ENCODE measurements around the gene SETDB1.
A peak's percentile ranks its signal among the peaks of the same experiment; 100 is the strongest.
"Not testable (repeated sequence)": the region's sequence is repeated elsewhere in the genome, so short reads cannot be mapped to it uniquely, and the experiment has no call there.

Gene SETDB1

DNA sequence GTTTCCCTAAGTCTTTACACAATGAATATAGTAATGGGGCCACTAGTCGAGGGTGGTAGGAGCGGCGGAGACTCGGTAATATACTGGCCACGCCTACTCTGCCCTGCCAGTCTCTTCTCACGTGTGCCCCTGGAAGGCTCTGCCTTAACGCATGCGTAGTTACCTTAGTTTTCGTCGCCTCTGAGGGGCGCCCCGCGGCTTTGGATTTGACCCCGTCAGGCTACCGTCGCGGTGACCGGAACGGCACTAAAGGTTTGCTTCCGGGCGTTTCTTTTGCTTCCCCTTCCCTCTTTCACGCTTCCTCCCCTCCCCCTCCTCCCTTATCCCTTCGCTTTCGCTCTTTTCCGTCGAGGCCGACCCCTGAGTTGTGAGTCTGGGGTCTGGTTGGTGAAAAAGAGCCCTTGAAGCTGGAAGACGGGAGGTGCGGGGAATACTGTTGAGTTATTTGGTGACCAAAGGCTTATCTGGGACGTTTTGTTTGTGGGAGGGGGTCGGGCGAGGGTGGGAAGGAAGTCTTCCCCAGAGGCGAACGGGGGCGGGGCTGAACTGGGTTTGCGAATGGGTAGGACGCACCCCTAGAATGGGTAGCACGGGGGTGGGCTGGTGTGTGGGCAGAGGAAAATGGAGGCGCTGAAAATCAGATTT is at the start of gene SETDB1:
Gene SETDB1 (plus strand): TSS at position 267 of the 645 bp plus-strand sequence. CDS start 1,352 bp downstream, outside the sequence.
- DNase-seq = peak; percentile 94

DNA sequence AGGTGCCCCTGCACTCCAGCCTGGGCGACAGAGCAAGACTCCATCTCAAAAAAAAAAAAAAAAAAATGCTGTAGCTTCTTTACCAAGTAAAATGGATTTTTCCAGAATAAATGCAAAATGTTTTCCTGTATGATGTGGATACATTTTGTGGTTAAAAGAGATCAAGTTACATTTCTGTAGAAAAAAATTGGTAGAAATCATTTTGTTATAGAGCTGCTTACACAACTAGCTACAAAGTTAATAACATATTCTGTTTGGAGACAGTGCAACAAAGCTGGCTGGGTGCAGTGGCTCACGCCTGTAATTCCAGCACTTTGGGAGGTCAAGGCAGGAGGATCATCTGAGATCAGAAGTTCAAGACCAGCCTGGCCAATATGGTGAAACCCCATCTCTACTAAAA is 47.2 kb upstream of the SETDB1 start:
- DNase-seq = not testable (repeated sequence)

DNA sequence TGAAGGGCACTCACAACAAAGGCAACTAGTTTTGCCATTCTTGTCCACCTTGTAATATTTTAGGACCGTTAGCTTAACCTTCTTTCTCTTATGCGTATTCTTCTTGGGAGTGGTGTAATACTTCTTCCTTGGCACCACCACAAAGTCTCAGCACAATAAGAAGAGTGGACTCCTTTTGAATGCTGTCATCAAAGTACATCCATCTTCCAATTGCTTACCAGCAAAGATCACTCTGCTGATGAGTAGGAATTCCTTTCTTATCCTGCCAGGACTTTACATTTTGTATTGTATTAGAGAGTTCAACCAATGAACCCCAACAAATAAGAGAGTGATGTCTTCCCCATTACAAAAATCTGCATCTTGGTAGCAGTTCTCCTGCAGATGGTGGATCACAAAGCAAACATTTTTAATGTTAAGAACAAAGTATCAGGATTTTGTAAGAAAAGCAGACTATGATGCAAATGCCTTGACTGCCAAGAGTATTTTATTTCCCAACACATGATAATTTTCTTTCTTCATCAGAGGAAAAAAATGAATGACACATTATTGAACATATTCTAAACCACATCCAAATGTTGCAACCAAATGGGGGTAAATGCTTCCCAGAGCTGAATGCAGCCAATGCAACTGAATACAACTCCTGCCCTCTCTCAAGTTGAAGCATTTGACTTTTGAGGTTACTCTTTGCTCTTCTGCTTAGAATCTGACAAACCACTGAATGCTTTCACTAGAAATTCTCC is 44.7 kb upstream of the SETDB1 start:
- DNase-seq = no peak

DNA sequence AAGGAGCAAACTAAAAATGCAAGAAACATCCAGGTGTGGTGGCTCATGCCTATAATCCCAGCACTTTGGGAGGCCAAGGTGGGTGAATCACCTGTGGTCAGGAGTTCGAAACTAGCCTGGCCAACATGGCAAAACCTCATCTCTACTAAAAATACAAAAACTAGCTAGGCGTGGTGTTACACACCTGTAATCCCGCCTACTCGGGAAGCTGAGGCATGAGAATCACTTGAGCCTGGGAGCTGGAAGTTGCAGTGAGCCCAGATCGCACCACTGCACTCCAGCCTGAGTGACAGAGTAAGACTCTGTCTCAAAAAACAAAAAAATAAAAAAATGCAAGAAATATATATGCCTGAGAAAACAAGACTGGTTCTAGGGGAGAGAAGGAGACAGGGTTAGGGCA is 43.0 kb upstream of the SETDB1 start:
- not testable (repeated sequence) for DNase-seq

DNA sequence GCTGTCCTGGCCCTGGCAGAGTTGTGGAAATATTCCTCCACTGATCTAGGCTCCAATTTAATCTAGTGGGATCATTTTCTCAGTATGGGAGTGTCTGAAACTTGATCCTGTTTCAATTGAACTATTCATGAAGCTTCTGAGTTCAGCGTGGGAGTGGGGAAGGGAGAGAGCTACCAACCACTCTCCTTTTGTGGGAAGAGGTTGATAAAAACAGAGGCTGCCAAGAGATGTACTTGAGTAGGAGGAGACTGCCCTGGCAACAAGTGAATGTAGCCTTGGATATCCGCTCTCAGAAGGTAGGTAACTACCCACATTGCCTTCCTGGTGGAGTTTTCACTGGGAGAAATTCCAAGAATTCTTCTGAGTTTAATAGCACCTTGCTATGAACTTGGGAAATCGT is 39.1 kb upstream of the SETDB1 start, which contains the start of gene CTXND2:
Gene CTXND2 (plus strand): TSS at position 119 of the 400 bp plus-strand sequence. CDS start 25,179 bp downstream, outside the sequence.
- peak; percentile 72 for DNase-seq

DNA sequence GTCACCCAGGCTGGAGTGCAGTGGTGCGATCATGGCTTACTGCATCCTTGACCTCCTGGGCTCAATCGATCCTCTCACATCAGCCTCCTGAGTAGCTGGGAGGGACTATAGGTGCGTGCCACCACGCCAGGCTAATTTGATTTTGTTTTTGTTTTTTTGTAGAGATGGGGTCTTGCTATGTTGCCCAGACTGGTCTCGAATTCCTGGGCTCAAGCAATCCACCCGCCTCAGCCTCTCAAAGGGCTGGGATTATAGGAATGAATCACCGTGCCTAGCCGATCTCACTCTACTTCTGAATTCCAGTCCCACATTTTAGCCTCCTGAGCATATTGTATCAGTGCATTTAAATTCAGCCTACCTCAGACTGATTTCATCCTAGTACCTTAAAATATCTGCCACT is 37.4 kb upstream of the SETDB1 start:
- no peak for DNase-seq

DNA sequence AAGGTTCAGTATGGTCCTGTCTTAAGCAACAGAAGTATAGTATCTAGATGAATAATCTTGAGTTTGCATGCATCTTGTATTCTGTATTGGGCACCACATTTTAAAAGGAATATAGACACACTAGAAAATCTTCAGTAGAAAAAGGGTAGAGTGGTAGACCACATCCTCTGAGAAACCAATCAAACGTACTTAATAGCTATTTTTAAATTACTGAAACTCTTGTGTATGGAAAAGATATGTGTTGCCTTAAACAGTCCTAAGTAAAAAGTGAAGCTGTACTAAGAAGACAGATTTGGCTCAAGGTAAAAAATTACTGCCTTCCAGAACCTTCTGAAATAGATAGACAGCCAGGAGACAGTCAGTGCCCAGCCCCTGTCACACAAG is 36.1 kb upstream of the SETDB1 start:
- DNase-seq = no peak

DNA sequence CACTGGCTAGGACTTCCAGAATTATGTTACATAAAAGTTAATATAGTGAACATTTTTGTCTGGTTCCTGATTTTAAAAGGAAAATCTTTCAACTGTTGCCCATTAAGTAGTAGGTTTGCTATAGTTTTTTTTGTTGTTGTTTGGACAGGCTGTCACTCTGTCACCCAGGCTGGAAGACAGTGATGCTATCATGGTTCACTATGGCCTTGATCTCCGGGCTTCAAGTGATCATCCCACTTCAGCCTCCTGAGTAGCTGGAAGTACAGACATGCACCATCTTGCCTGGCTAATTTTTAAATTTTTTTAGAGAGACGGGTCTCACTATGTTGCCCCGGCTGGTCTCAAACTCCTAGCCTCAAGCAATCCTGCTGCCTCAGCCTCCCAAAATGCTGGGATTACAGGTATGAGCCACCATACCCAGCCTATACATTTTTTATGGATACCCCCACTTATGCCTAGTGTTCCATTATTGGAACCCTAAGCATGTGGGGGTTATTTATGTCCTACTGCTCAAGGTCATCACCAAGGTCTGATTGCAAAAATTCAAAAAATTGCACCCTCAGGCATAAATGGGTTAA is 32.7 kb upstream of the SETDB1 start:
- no peak for DNase-seq

DNA sequence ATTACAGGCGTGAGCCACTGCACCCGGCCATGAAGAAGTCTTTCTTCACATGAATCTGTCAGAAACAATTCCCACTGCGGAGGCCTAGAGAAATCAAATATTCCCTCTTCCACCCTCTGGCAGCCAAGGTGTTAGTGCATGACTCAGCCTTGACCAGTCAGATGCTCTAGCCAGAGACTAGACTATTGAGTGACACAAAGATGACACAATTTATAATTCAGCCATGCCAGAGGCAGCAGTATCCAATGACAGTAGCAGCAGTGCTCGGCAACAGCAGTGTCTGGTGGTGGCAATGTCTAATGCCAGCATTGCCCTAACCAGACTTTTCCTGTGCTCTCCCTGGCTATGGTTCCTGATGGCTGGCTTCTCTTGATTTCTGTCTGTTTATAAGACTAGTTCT is 30.5 kb upstream of the SETDB1 start:
- DNase-seq = peak; percentile 49

DNA sequence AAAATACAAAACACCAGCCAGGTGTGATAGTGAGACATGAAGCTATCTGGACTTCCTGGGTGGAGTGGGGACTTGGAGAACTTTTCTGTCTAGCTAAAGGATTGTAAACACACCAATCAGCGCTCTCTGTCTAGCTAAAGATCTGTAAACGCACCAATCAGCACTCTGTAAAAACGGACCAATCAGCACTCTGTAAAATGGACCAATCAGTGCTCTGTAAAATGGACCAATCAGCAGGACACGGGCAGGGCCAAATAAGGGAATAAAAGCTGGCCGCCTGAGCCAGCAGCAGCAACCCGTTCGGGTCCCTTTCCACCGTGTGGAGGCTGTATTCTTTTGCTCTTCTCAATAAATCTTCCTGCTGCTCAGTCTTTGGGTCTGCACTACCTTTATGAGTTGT is 26.4 kb upstream of the SETDB1 start:
- not testable (repeated sequence) for DNase-seq

DNA sequence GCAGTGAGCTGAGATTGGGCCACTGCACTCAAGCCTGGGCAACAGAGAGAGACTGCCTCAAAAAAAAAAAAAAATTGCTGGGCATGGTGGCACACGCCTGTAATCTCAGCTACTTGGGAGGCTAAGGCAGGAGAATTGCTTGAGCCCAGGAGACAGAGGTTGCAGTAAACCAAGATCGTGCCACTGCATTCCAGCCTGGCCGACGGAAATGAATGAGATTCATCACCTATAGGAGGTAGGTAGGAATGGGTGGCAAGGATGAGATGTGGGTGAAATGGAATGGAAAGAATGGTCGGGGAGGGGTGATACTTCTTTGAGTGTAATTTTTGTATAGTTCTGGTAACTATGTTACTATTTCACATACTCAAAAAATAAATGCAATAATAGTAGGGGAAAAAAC is 23.8 kb upstream of the SETDB1 start:
- no peak for DNase-seq

DNA sequence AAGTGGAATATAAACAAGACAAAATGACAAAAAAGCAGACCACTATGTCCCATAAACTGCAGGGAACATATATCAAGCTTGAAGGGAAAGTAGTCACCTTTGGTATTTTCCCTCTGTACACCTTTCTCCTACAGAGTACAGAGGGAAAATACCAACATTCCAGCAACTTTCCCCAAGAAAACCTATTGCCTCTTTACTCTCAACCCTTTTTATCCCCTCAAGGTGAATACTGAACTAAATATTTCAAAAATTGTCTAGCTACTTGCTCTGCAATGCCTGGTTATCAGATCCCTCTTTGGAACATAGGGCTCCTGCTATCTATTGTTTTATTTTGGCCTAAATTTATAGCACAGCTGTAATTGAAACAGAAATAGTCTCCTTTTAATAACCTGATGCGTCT is 23.4 kb upstream of the SETDB1 start:
- no peak for DNase-seq

DNA sequence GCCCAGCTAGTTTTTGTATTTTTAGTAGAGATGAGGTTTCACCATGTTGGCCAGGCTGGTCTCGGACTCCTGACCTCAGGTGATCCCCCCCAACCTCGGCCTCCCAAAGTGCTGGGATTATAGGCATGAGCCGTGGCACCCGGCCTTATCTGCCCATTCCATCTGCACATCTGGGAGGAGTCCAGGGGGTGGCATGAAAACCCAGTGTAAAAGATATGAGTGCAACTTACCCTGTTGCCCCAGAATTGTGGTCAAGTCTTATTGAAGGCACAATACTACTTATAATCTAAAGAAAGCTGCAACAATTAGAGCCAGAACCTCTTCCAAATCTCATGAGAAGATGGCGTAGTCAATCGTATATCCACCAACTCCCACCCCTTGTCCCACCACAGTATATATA is 20.9 kb upstream of the SETDB1 start:
- no peak for DNase-seq

DNA sequence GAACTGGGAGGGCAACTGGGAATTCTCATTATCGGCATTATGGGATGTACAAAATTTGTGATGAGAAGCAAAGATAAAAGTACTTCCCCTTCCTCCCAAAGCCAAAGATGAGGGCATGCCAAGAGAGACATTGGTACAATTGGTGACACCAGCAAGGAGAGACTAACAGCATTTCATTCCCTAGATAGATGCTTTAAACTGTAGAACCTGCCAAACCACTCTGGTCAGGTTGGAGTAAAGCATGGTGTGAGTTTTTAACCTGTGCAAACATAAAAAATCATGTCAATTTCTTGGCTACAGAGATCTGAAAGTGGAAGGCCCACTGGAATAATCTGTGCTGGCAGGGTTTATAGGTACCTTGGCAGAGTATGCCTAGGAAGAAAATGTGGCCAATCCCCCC is 19.8 kb upstream of the SETDB1 start:
- DNase-seq = no peak

DNA sequence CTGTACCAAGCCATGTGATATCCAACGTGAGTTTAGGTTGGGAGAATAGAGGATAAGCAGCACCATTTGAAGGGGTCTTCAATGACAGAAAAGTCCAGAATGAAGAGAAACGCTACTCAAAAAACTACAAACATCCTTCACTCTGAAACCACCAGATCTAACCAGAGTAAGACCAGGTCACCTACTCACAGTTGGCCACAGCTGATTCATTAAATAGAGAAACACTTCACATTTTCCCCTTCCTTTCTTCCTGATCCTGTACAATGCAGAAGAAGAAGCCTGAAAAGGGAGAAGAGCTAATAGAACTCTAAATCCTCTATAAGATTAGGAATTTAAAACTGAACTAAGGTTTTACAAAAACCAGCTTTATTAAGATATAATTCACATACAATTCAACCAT is 19.4 kb upstream of the SETDB1 start:
- no peak for DNase-seq

DNA sequence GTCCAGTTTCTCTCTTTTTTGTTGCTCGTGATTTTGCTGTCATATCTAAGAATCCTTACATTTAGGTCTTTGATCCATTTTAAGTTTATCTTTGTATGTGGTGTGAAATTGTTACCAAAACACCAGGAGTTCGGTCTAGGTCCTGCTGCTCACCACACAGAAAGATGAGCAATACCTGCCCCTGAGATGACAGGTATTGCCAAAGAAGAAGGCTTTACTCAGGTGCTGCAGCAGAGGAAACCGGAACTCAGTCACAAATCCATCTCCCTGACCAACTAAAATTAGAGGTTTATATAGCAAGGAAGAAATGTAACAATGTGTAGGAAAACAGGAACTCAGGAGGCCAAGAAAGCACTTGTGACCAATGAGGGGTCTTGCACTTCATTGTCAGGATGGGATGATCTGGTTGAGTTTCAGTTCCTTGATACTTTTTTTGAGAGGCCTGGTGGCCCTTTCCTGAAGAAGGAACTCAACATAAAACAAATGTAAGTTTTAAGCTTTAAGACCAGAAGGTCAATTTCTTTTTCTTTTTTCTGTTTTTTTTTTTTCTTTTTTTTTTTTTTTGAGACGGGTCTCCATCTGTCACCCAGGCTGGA is 16.5 kb upstream of the SETDB1 start:
- no peak for DNase-seq

DNA sequence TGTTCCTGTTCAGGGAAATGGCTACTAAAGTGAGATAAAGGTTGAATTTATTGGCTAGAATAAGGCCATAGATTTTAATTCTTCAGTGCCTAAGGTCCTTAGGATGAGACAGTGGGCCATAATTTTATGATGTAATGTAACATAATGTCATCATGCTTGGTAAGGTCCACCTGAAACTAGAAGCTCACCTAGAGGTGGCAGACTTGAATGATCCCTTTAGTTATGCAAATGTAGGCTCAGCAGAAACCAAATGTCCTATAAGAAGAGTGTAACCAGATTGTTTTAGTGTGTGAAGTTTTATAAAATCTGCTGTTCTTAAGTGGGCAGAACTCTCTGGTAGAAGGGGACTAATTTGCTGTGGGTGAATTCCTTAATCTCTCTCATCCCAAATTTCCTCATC is 13.5 kb upstream of the SETDB1 start:
- no peak for DNase-seq

DNA sequence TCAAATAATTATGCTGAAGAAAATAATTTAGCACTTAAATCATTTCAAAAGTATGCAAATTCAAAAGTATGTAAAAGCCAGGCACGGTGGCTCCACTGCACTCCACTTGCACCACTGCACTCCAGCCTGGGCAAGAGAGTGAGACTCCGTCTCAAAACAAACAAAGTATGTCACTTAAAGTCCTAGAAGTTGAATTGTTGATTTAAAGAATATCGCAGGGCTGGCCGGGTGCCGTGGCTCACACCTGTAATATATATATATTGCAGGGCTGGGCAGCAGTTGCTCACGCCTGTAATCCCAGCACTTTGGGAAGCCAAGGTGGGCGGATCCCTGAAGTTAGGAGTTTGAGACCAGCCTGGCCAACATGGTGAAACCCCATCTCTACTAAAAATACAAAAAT is 8.8 kb upstream of the SETDB1 start:
- DNase-seq = no peak

DNA sequence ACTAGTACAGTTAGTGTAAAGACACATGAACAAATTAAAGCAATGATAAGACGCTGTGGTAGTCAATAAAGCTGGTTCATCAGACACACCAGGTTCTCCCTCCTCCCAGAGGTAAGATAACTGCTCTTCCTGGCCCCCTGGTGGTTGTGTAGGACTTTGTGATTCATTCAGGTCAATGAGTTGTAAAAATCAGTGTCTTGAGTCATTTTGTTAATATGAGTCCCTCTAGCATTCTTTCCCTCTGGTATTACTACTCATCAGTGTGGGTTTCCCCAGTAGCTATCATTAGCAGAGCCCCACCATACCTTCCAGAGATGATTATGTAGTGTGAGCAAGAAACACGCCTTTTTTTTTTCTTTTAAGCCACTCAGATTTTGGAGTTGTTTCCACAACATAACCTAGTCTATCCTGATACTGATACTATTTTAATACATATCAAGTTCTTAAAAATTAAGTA is 3.6 kb upstream of the SETDB1 start:
- DNase-seq = peak; percentile 94

DNA sequence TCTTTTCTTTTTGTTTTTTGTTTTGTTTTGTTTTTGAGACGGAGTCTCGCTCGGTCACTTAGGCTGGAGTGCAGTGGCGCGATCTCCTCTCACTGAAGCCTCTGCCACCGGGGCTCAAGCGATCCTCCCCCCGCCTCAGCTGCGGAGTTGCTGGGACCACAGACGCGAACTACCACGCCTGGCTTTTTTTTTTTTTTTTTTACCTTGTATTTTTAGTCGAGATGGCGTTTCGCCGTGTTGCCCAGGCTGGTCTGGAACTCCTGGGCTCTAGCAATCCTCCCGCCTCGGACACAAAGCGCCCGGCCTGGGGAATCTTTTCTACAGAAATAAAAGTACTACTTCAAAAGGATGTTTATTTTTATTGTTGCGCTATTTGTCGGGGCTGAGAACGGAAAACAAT is 1.1 kb upstream of the SETDB1 start:
- no peak for DNase-seq

DNA sequence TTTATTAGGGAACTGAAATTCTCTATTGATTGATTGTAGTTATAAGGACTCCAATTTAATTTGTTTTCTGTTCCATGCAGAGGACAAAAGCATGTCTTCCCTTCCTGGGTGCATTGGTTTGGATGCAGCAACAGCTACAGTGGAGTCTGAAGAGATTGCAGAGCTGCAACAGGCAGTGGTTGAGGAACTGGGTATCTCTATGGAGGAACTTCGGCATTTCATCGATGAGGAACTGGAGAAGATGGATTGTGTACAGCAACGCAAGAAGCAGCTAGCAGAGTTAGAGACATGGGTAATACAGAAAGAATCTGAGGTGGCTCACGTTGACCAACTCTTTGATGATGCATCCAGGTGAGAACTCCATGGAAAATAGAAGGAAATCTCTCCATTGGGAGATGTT is 1.5 kb downstream of the SETDB1 start:
- no peak for DNase-seq

DNA sequence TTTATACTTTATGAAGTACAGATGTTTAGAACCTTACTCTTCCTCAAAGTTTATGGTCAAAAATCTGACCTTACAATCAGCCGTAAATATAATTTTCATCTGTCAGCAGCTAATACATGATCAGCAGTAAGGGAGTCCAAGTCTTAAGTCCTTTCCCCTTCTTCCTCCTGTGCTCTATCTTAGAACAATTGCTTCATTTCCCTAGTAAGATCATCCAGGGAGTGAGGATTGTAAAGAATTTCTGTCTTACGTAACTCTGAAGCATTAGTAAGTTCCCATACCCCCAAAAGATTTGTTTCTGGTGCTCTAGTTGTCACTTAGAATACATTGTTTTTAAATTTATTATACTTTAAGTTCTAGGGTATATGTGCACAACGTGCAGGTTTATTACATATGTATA is 2.1 kb downstream of the SETDB1 start:
- DNase-seq = no peak

DNA sequence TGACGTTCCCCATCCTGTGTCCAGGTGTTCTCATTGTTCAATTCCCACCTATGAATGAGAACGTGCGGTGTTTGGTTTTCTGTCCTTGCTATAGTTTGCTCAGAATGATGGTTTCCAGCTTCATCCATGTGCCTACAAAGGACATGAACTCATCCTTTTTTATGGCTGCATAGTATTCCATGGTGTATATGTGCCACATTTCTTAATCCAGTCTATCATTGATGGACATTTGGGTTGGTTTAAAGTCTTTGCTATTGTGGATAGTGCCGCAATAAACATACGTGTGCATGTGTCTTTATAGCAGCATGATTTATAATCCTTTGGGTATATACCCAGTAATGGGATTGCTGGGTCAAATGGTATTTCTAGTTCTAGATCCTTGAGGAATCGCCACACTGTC is 2.6 kb downstream of the SETDB1 start:
- not testable (repeated sequence) for DNase-seq

DNA sequence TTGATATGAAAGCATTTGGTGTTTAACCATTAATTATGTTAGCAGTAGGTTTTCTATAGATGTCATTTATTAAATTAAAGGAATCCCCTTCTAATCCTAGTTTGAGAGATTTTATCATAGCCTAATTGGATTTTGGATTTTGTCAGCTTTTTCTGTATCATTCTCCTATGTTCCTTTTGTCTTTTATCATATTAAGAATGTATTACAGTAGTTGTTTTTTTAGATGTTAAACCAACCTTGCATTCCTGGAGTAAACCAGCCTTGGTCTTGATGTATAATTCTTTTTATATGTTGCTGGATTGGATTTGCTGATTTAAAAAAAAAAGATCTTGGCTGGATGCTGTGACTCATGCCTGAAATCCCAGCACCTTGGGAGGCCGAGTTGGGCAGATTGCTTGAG is 5.6 kb downstream of the SETDB1 start:
- DNase-seq = no peak
